SHP77 treated with DMSO at 0.1 percent for 48 hours (cell line): ENCODE data around the gene LXN.
"Not testable (repeated sequence)": the region's sequence is repeated elsewhere in the genome, so short reads cannot be mapped to it uniquely, and the experiment has no call there.

ENCODE experiments used
- DNase-seq: peaks from one replicate; lab custom pipeline; 2025; lab: John Stamatoyannopoulos, UW

Gene LXN

GRCh38 chr3:158672215-158673176 lies at the start of gene LXN:
TSS of gene LXN (minus strand) at chr3:158672648. CDS start at chr3:158672478, 170 bp downstream.
- DNase-seq: no peak

GRCh38 chr3:158722108-158722507 lies 49.7 kb upstream of the LXN start:
- no peak for DNase-seq

GRCh38 chr3:158718490-158719170 lies 46.2 kb upstream of the LXN start:
- no peak for DNase-seq

GRCh38 chr3:158717576-158717975 lies 45.1 kb upstream of the LXN start:
- DNase-seq: no peak

GRCh38 chr3:158713094-158713499 lies 40.6 kb upstream of the LXN start:
- no peak for DNase-seq

GRCh38 chr3:158712443-158712842 lies 40.0 kb upstream of the LXN start:
- DNase-seq: no peak

- no peak for DNase-seq
Observed at GRCh38 chr3:158711886-158712285, 39.4 kb upstream of the LXN start.

- DNase-seq: no peak
Observed at GRCh38 chr3:158710601-158711000, 38.2 kb upstream of the LXN start.

- DNase-seq: no peak
Observed at GRCh38 chr3:158709666-158710083, 37.2 kb upstream of the LXN start.

GRCh38 chr3:158703566-158703965 lies 31.1 kb upstream of the LXN start:
- no peak for DNase-seq

GRCh38 chr3:158702815-158703481 lies 30.5 kb upstream of the LXN start:
- no peak for DNase-seq

- no peak for DNase-seq
Observed at GRCh38 chr3:158701420-158702065, 29.1 kb upstream of the LXN start.

GRCh38 chr3:158700559-158700958 lies 28.1 kb upstream of the LXN start:
- no peak for DNase-seq

- DNase-seq: no peak
Observed at GRCh38 chr3:158696618-158697017, 24.2 kb upstream of the LXN start.

- DNase-seq: not testable (repeated sequence)
Observed at GRCh38 chr3:158693866-158694456, 21.5 kb upstream of the LXN start.

- no peak for DNase-seq
Observed at GRCh38 chr3:158685159-158685558, 12.7 kb upstream of the LXN start.

- DNase-seq: no peak
Observed at GRCh38 chr3:158683230-158683962, 10.9 kb upstream of the LXN start.

- no peak for DNase-seq
Observed at GRCh38 chr3:158680861-158681260, 8.4 kb upstream of the LXN start.

GRCh38 chr3:158679547-158680000 lies 7.1 kb upstream of the LXN start:
- no peak for DNase-seq

GRCh38 chr3:158678687-158679086 lies 6.2 kb upstream of the LXN start:
- DNase-seq: no peak

- no peak for DNase-seq
Observed at GRCh38 chr3:158671821-158672214, 630 bp downstream of the LXN start.
